HG03039 (cell line): ENCODE data around the gene IWS1.
"Not testable (repeated sequence)": the region's sequence is repeated elsewhere in the genome, so short reads cannot be mapped to it uniquely, and the experiment has no call there.

Experiments
- ATAC-seq: cut with Tn5 transposase; IDR thresholded peaks from one replicate; pipeline ENCODE4 v1.9.1; 2021; ENCODE audit warnings: mild to moderate bottlenecking, moderate library complexity; ENCODE audit not compliant: unreplicated experiment

IWS1 gene

GRCh38 chr2:127463155-127463991 lies 62.9 kb downstream of the IWS1 start:
- ATAC-seq = no peak

- ATAC-seq = no peak
Observed at GRCh38 chr2:127462461-127462860, 63.8 kb downstream of the IWS1 start.

GRCh38 chr2:127456960-127457359 lies 69.3 kb downstream of the IWS1 start:
- no peak for ATAC-seq

- ATAC-seq = no peak
Observed at GRCh38 chr2:127455566-127456493, 70.5 kb downstream of the IWS1 start.

GRCh38 chr2:127454595-127455565 lies 71.4 kb downstream of the IWS1 start:
- ATAC-seq = no peak

- no peak for ATAC-seq
Observed at GRCh38 chr2:127453392-127454171, 72.7 kb downstream of the IWS1 start.

GRCh38 chr2:127453013-127453391 lies 73.3 kb downstream of the IWS1 start:
- no peak for ATAC-seq

- not testable (repeated sequence) for ATAC-seq
Observed at GRCh38 chr2:127452423-127452822, 73.9 kb downstream of the IWS1 start.

GRCh38 chr2:127451981-127452380 lies 74.3 kb downstream of the IWS1 start:
- ATAC-seq = no peak

- ATAC-seq = no peak
Observed at GRCh38 chr2:127449898-127450297, 76.4 kb downstream of the IWS1 start.

- no peak for ATAC-seq
Observed at GRCh38 chr2:127449414-127449813, 76.9 kb downstream of the IWS1 start.

GRCh38 chr2:127448526-127448925 lies 77.8 kb downstream of the IWS1 start:
- ATAC-seq = no peak

- ATAC-seq = no peak
Observed at GRCh38 chr2:127439343-127439742, 86.9 kb downstream of the IWS1 start.

- no peak for ATAC-seq
Observed at GRCh38 chr2:127437781-127438726, 88.2 kb downstream of the IWS1 start.

- ATAC-seq = no peak
Observed at GRCh38 chr2:127437056-127437455, 89.2 kb downstream of the IWS1 start.

GRCh38 chr2:127434515-127434914 lies 91.8 kb downstream of the IWS1 start:
- ATAC-seq = no peak

GRCh38 chr2:127431408-127432023 lies 94.8 kb downstream of the IWS1 start:
- ATAC-seq = no peak
